Muscle layer of colon (tissue), 2 donors: ENCODE results near the gene NTN1.

Source experiments
- H3K27ac ChIP-seq: one replicate; pipeline ENCODE4 v1.7.0; 2013; ENCODE audit warnings: low read depth, mild to moderate bottlenecking, low read length, moderate library complexity
- H3K27me3 ChIP-seq, 2 donors: one replicate each; pipeline ENCODE4 v1.7.0; 2013; ENCODE audit warnings: low read length in 2 of 2, mild to moderate bottlenecking in 2 of 2; ENCODE audit not compliant: insufficient read depth in 2 of 2, control insufficient read depth in 1 of 2
- H3K36me3 ChIP-seq: one replicate; pipeline ENCODE4 v1.7.0; 2013; ENCODE audit warnings: mild to moderate bottlenecking, low read length; ENCODE audit not compliant: insufficient read depth
- H3K4me1 ChIP-seq: one replicate; pipeline ENCODE4 v1.7.0; 2013; ENCODE audit warnings: mild to moderate bottlenecking, low read length; ENCODE audit not compliant: insufficient read depth
- H3K4me3 ChIP-seq, 2 donors: one replicate each; pipeline ENCODE4 v1.7.0; 2013; ENCODE audit warnings: low read length in 2 of 2, low read depth in 1 of 2, mild to moderate bottlenecking in 1 of 2, moderate library complexity in 1 of 2
- H3K9ac ChIP-seq: one replicate; pipeline ENCODE4 v1.7.0; 2013; ENCODE audit warnings: low read length
- H3K9me3 ChIP-seq: one replicate; pipeline ENCODE4 v1.7.0; 2013; ENCODE audit warnings: mild to moderate bottlenecking, low read length
- donor health status: abdominal sarcoma.
- donor health status: Adenocarcinoma of cecum.

The NTN1 gene

DNA sequence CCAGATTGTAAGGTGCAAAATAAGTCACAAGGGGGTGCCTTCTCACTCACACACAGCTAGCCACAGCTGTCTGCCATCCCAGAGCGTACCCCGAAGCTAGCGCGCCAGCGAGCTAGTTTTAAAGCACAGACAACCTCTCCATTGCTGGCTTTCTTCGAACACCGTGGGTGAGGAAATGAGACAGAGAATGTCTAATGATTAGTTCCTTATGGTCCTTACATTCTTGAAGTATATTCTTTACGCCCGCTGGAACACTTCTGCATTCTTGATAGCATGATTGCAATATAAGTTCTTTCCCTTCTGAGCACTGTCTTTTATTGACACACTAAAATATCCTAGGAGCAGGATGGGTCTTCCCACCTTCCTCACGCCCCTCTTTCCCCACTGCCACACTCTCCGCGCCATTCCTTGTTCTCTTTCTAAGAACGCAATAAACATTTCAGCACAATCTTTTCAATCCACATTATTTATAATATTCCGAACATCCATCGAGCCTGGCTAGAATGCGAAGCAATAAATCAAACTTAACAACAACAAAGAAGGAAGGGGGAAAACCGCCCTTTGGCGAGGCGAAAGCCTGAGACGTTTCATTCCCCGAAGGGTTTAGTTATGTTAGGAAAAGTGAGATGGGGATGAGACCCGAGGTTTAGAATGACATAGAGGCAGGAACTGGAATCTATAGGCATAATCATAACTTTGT is 251.3 kb downstream of the NTN1 start:
- Histone ChIP-seq H3K4me3 (no peak overlapping the region), H3K9ac (no peak overlapping the region), H3K9me3 (no peaks in the 10 kb centered on the region), H3K27ac (no peak overlapping the region), H3K4me1 (no peaks in the 10 kb centered on the region), H3K27me3 (no peaks in the 10 kb centered on the region), H3K36me3 (no peaks in the 10 kb centered on the region)

GRCh38 chr17:9273428-9274391 is 252.4 kb downstream of the NTN1 start:
- Histone ChIP-seq H3K36me3 (no peaks in the 10 kb centered on the region), H3K9ac (no peak overlapping the region), H3K9me3 (no peaks in the 10 kb centered on the region), H3K4me1 (no peaks in the 10 kb centered on the region), H3K27ac (no peak overlapping the region), H3K4me3 (no peak overlapping the region), H3K27me3 (no peaks in the 10 kb centered on the region)

- Histone ChIP-seq H3K27me3 (no peaks in the 10 kb centered on the region), H3K9me3 (no peaks in the 10 kb centered on the region), H3K4me3 (no peak overlapping the region), H3K4me1 (no peaks in the 10 kb centered on the region), H3K27ac (no peak overlapping the region), H3K9ac (no peak overlapping the region), H3K36me3 (no peaks in the 10 kb centered on the region)
Observed at GRCh38 chr17:9274973-9275372, 253.7 kb downstream of the NTN1 start.

DNA sequence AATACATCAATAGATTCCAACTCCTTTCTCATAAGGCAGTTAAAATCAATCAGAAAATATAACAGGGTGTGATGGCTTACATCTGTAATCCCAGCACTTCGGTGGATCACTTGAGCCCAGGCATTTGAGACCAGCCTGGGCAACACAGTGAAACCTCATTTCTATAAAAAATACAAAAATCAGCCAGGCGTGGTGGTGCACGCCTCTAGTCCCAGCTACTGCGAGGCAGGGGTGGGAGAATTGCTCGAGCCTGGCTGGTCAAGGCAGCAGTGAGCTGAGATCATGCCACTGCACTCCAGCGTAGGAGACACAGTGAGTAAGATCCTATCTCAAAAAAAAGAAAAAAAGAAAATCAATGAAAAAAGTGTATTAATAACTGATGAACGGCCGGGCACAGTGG is 258.6 kb downstream of the NTN1 start:
- no peak overlapping the region for H3K4me3 ChIP-seq
- H3K9me3 ChIP-seq, result no peaks in the 10 kb centered on the region
- H3K9ac ChIP-seq, result no peak overlapping the region
- peaks cover 13% of the 10 kb centered on the region for H3K4me1 ChIP-seq
- H3K36me3 ChIP-seq, result no peaks in the 10 kb centered on the region
- H3K27ac ChIP-seq, result no peak overlapping the region
- H3K27me3 ChIP-seq, result no peaks in the 10 kb centered on the region

DNA sequence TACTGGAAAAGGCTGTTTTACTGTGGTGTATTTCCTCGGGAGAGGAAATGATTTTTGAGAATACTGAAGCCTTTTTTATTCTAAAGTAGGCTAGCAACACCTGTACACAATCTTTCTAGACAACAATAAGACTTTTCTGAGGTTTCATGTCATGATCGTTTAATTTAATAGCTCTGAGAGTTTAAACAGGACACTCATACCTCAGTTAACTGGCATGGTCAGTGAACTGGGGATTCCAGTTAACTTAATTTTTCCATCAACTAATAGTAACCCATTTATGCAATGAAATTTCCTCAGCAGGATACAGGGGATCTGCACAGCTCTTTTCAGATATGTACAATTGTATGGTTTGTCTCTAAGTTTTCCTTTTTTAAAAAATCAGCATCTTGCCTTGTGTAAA is 262.6 kb downstream of the NTN1 start:
- no peak overlapping the region for H3K4me3 ChIP-seq
- peaks cover 20% of the 10 kb centered on the region for H3K4me1 ChIP-seq
- no peak overlapping the region for H3K9ac ChIP-seq
- no peaks in the 10 kb centered on the region for H3K9me3 ChIP-seq
- H3K27ac ChIP-seq, result no peak overlapping the region
- H3K27me3 ChIP-seq, result no peaks in the 10 kb centered on the region
- no peaks in the 10 kb centered on the region for H3K36me3 ChIP-seq

DNA sequence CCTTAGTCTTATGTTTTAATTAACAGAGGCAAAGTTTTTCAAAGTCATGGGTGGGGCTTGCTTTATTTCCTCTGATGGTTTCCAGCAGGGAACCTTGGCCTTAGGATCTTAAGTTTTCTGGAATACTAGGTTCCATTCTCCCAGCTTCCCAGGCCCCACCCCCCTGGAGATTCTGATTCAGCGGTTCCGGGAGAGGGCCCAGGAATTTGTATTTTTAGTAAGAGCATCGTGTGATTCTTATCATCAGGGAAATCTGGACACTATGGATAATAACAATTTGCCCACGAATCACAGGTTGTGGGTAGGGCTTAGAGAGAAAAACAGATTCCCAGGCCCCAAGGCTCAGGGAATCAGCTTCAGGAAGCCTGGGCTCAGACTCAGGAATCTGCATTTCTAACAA is 263.6 kb downstream of the NTN1 start:
- H3K36me3 ChIP-seq, result no peaks in the 10 kb centered on the region
- H3K4me1 ChIP-seq, result peaks cover 20% of the 10 kb centered on the region
- no peak overlapping the region for H3K4me3 ChIP-seq
- H3K9ac ChIP-seq, result no peak overlapping the region
- no peaks in the 10 kb centered on the region for H3K27me3 ChIP-seq
- H3K27ac ChIP-seq, result no peak overlapping the region
- no peaks in the 10 kb centered on the region for H3K9me3 ChIP-seq

- Histone ChIP-seq H3K4me3 (no peak overlapping the region), H3K27ac (no peak overlapping the region)
Observed at GRCh38 chr17:9285602-9286427, 264.5 kb downstream of the NTN1 start.

DNA sequence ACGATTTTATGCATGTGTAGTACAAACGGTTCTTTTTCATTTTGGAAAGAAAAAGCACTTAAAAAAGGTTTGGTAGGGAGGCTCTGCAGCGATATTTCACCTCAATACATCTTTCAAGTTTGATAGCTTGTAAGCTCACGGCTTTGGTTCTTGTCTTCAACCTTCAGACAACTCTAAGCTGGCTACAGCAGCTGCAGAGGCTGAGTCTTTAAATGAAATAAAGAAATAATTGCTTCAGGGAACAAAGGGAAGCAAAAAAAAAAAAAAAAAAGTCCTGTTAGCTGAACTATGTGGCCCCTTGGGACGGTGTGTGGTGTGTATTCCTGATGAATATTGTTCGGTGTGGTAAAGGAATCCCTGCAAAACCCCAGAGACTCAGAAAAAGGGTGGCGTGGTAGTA is 265.1 kb downstream of the NTN1 start:
- Histone ChIP-seq H3K4me1 (peaks cover 26% of the 10 kb centered on the region), H3K27me3 (no peaks in the 10 kb centered on the region), H3K4me3 (no peak overlapping the region), H3K36me3 (no peaks in the 10 kb centered on the region), H3K9ac (no peak overlapping the region), H3K9me3 (no peaks in the 10 kb centered on the region), H3K27ac (no peak overlapping the region)

More at GRCh38 chr17:9285602-9286427, 264.5 kb downstream of the NTN1 start:
- Histone ChIP-seq H3K36me3 (no peaks in the 10 kb centered on the region), H3K27me3 (no peaks in the 10 kb centered on the region), H3K9me3 (no peaks in the 10 kb centered on the region), H3K4me1 (peaks cover 20% of the 10 kb centered on the region), H3K9ac (no peak overlapping the region)

- Histone ChIP-seq H3K27me3 (no peaks in the 10 kb centered on the region), H3K4me3 (no peak overlapping the region), H3K9ac (no peak overlapping the region), H3K27ac (no peak overlapping the region), H3K36me3 (no peaks in the 10 kb centered on the region), H3K9me3 (no peaks in the 10 kb centered on the region), H3K4me1 (peaks cover 34% of the 10 kb centered on the region)
Observed at GRCh38 chr17:9287306-9287705, 266.0 kb downstream of the NTN1 start.

- no peak overlapping the region for H3K4me3 ChIP-seq
- H3K9me3 ChIP-seq, result no peaks in the 10 kb centered on the region
- H3K9ac ChIP-seq, result no peak overlapping the region
- H3K36me3 ChIP-seq, result no peaks in the 10 kb centered on the region
- H3K27me3 ChIP-seq, result no peaks in the 10 kb centered on the region
- H3K4me1 ChIP-seq, result peaks cover 36% of the 10 kb centered on the region
- H3K27ac ChIP-seq, result no peak overlapping the region
Observed at GRCh38 chr17:9290226-9290613, 268.9 kb downstream of the NTN1 start.

DNA sequence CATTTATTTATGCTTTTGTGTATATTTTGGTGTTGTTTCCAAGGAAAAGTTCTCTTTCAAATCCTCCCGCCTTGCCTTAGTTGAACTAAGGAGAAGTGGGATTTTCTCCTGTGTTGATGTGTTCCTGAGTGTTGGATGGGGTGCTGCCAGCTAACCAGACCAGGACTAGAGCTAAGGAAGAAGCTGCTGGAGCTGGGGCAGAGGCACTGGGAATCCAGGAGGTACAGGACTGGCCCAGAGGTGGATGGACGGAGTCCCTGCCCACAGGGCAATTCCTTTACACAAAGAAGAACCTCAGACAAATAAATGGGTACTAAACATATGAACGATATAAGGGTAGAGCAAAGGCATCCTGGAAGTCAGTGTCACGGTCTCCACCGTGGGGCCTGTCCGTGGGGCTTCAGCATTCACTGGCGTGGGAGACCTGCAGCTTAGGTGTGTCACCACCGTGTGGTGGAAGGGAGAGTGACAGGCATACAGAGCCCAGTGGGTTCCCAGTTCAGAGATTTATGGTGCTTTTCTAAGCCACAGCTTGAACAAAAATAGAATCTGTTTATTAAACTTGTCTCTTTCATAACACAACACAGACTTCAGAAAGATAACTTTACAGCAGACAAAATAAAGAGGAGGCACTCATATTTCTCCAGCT is 270.7 kb downstream of the NTN1 start:
- Histone ChIP-seq H3K27ac (no peak overlapping the region), H3K4me3 (no peak overlapping the region), H3K27me3 (no peaks in the 10 kb centered on the region), H3K4me1 (peaks cover 33% of the 10 kb centered on the region), H3K9me3 (no peaks in the 10 kb centered on the region), H3K36me3 (no peaks in the 10 kb centered on the region), H3K9ac (no peak overlapping the region)
